Hematopoietic multipotent progenitor cell (in vitro differentiated cells): ENCODE results near the gene MTCL3.

Source experiments
- DNase-seq, 3 donors: peaks; one replicate each; pipeline ENCODE4 v3.0.0-alpha.2; 2011 to 2015; ENCODE audit warnings: low read depth in 2 of 3, low spot score in 2 of 3

The MTCL3 gene

DNA sequence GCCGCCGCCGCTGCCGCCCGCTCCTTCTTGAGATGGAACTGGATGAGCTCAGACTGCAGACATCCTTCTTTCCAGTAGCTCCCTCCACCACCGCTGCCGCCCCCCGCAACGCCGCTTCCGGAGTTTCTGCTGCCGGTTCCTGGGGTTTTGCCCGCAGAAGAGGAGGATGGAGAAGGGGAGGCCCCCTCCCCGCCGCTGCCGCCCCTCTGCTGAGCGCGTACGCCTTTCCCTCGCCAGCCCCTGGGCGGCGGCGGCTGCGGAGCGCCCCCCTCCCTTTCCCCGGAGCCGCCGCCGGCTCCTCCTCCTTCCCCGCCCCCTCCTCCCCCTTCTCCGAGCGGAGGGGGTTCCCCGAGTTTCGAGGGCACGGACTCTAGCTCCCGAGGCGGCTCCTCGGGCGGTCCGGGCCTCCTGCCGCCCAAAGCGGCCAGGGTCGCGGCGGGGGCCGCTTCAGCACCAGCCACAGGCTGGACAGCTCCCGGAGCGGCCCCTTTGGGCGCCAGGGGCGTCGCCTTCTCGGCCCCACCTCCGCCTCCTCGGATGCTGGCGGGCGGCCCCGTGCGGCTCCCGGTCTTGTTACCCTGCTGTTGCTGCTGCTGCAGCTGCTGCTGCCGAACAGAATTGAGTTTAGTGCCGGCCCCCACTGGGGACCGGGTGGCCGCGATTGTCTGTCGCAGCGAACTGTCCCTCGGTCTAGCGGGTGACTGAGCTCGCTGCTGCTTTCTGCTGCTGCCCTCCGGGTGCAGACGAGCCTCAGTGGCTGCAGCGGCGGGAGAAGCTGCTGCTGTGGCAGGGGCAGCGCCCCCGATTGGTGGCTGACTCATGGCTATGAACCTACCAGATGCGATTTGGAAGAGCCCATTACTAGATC is 3.1 kb downstream of the MTCL3 start:
- peak; percentile 54 to 74 (median 72) for DNase-seq

GRCh38 chr6:127515234-127515793 is 3.8 kb downstream of the MTCL3 start:
- DNase-seq = peak in 1 of 3 donors; percentile 9

- peak in 1 of 3 donors; percentile 8 for DNase-seq
Observed at GRCh38 chr6:127514773-127515227, 4.3 kb downstream of the MTCL3 start.

- DNase-seq = no peak
Observed at GRCh38 chr6:127514179-127514772, 4.9 kb downstream of the MTCL3 start.

GRCh38 chr6:127513425-127513824 is 5.7 kb downstream of the MTCL3 start:
- DNase-seq = no peak

DNA sequence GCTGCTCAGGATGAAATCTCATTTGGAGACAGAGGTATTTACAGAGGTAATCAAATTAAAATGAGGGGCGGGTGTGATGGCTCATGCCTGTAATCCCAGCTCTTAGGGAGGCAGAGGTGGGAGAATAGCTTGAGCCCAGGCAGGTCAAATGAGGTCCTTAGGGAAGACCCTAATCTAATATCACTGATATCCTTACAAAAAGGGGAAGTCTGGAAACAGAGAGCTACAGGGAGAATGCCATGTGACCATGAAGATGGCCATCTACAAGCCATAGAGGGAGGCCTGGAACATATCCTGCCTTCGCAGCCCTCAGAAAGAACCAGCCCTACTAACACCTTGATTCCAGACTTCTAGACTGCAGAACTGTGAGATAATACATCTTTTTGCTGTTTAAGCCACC is 8.3 kb downstream of the MTCL3 start:
- no peak for DNase-seq

GRCh38 chr6:127506894-127507293 is 12.2 kb downstream of the MTCL3 start:
- DNase-seq = no peak

DNA sequence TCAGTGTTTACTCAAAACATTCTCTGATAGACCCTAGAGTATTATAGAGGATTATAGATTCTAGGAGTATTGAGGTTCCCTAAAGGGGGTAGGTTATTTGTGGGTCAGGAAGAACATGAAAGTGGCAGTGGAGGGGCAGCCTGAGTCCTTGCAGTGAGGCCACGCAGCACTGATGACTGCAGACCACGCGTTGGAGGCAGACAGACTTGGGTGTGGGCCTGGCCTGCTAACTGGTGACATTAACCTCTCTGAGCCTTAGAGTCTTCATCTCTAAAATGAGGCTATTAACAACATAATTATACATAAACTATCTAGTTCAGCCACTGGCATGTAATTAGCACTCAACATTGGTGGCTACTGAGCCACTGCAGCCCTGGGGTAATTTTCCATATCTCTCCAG is 16.1 kb downstream of the MTCL3 start:
- DNase-seq = no peak

- no peak for DNase-seq
Observed at GRCh38 chr6:127497410-127497809, 21.7 kb downstream of the MTCL3 start.

DNA sequence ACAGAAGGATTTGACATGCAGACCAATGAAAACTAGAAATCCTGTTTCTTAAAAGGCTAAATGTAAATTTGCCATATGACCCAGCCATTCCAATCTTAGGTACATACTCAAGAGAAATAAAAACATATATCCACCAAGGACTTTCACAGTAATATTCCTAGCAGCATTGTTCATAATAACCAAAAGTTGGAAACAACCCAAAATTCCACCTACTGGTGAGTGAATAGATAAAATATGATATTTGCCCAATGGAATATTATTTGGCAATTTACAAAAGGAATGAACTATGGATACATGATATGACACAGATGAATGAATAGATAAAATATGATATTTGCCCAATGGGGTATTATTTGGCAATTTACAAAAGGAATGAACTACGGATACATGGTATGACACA is 22.7 kb downstream of the MTCL3 start:
- no peak for DNase-seq

GRCh38 chr6:127494240-127494767 is 24.8 kb downstream of the MTCL3 start:
- no peak for DNase-seq

- no peak for DNase-seq
Observed at GRCh38 chr6:127489248-127489647, 29.9 kb downstream of the MTCL3 start.

DNA sequence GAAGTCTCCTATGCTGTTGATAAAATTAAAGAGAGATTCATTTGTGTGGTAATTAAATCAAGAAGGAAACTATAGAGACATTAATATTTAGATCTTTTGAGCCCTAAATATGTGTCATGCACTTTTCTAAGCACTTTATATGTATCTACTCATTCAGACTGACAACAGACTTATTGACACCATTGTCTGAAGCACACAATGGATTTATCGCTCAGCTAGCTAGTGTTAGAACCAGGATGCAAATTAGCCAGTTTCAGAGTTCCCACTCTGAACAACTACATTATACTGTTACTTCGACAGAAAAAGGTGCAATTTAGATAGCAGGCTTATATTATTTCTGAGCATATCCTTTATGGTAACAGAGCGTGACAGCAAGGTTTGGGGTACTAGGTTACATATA is 32.2 kb downstream of the MTCL3 start:
- DNase-seq = no peak

- DNase-seq = peak in 2 of 3 donors; percentile 14 to 48
Observed at GRCh38 chr6:127484212-127484863, 34.8 kb downstream of the MTCL3 start.

DNA sequence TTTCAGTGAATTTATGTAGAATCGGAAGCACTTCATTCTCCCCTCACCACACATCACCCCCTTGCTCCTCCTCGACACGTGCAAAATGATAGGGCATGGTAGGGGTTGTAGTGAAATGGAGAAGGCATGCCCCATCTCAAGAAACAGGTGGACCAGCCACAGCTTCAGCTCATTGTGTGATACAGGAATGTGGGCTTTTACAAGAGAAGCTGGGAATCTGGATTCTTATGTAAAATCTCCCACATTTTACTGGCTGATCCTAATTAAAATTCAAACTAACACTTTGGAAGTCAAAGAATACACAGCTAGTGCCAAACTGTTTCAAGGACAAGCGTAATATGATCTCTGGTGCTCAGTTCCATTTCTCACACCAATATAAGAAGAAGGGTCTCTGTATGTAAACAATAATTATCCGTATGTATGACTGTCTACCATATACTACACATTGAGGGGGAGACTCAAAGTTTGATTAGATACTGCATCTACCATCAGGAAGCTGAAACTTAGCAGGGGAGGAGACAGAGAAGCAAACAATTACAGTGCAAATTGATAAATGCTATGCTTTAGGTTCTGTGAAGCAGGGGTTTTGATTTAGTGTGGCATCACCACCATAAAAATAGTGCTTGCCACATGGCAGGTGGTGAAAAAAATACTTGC is 35.6 kb downstream of the MTCL3 start:
- DNase-seq = no peak

GRCh38 chr6:127482325-127482724 is 36.8 kb downstream of the MTCL3 start:
- no peak for DNase-seq

GRCh38 chr6:127481628-127482027 is 37.5 kb downstream of the MTCL3 start:
- DNase-seq = no peak

GRCh38 chr6:127481111-127481510 is 38.0 kb downstream of the MTCL3 start:
- no peak for DNase-seq

- no peak for DNase-seq
Observed at GRCh38 chr6:127477658-127478057, 41.5 kb downstream of the MTCL3 start.

DNA sequence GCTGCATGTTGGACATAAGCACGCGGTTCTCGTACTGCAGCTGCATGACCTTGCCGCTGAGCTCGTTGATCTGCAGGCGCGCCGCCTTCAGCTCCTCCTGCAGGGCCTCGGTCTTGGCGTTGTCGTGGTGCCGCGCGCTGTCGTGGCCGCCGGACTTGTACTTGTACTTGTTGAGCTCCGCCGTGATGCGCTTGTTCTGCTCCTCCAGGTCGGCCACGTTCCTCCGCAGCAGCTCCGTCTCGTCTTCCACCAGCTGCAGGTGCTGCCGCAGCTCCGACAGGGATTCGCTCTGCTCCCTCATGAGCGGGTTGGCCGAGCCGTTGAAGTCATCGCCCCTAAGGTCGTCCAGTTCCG is 43.3 kb downstream of the MTCL3 start:
- DNase-seq = no peak
